ENCODE data around the gene DPCD. TPM values are rescaled to one million over a fixed set of nuclear protein-coding genes. Genes with fewer than 3 reads are reported as not detected.

Gene DPCD
- total RNA-seq, 4 donors from 2014 or later: 8.2 to 15.7 (median 13.5) TPM; not detected in 1

GRCh38 chr10:101623528-101623927, 35.4 kb downstream of the DPCD start:
- Histone ChIP-seq H3K4me3 (no peak overlapping the region), H3K27ac (no peak overlapping the region), H3K9me3 (no peaks in the 10 kb centered on the region), H3K27me3 (no peaks in the 10 kb centered on the region), H3K36me3 (peaks cover 0 to 18% (median 5%) of the 10 kb centered on the region in 4 donors), H3K4me1 (no peaks in the 10 kb centered on the region)
- WGBS, 2 donors (ENCODE audit: low coverage in 1 of 2): 81 to 100% methylated on average over 1 of the region's 1 CpG
- in situ Hi-C loops (cut with MboI; ENCODE audit: low pct_ligation_motif_present in 1 of 4, low pct_unique_long_range_greater_than_20kb in 1 of 4, low sequenced_read_pairs in 3 of 4): no loop called here
- DNase-seq: no peak
- TF ChIP-seq POLR2A (IDR thresholded peaks at IDR 0.05) (no peak), POLR2AphosphoS5 (IDR thresholded peaks at IDR 0.05) (no peak), EP300 (IDR thresholded peaks at IDR 0.05; ENCODE audit: low read depth) (no peak), CTCF (IDR thresholded peaks at IDR 0.05) (no peak)
- intact Hi-C loops (cut with DNase I; ENCODE audit: low total_unique reads): no loop called here

GRCh38 chr10:101624526-101625102, 36.5 kb downstream of the DPCD start:
- Histone ChIP-seq H3K4me3 (no peak overlapping the region), H3K27ac (no peak overlapping the region), H3K4me1 (no peaks in the 10 kb centered on the region), H3K36me3 (peaks cover 0 to 18% (median 5%) of the 10 kb centered on the region in 4 donors), H3K27me3 (no peaks in the 10 kb centered on the region), H3K9me3 (no peaks in the 10 kb centered on the region)
- WGBS, 2 donors (ENCODE audit: low coverage in 1 of 2): 94% methylated on average over 4 of the region's 4 CpGs; no CpG with 5 or more reads in 1 of the 2 donors
- intact Hi-C loops (cut with DNase I; ENCODE audit: low total_unique reads): no loop called here
- TF ChIP-seq POLR2AphosphoS5 (IDR thresholded peaks at IDR 0.05) (no peak), POLR2A (IDR thresholded peaks at IDR 0.05) (no peak), EP300 (IDR thresholded peaks at IDR 0.05; ENCODE audit: low read depth) (no peak), CTCF (IDR thresholded peaks at IDR 0.05) (no peak)
- no peak for DNase-seq
- in situ Hi-C loops (cut with MboI; ENCODE audit: low pct_ligation_motif_present in 1 of 4, low pct_unique_long_range_greater_than_20kb in 1 of 4, low sequenced_read_pairs in 3 of 4): no loop called here

- 67 to 79% methylated on average over 1 of the region's 1 CpG for WGBS, 2 donors (ENCODE audit: low coverage in 1 of 2)
- in situ Hi-C loops (cut with MboI; ENCODE audit: low pct_ligation_motif_present in 1 of 4, low pct_unique_long_range_greater_than_20kb in 1 of 4, low sequenced_read_pairs in 3 of 4): no loop called here
- no peak overlapping the region for H3K4me3 ChIP-seq
These were observed 37.8 kb downstream of the DPCD start for GRCh38 chr10:101625821-101626412.

More at GRCh38 chr10:101625821-101626412, 37.8 kb downstream of the DPCD start:
- DNase-seq: no peak
- no peak overlapping the region for H3K27ac ChIP-seq
- intact Hi-C loops (cut with DNase I; ENCODE audit: low total_unique reads): no loop called here
- TF ChIP-seq CTCF (IDR thresholded peaks at IDR 0.05) (no peak), POLR2AphosphoS5 (IDR thresholded peaks at IDR 0.05) (no peak), EP300 (IDR thresholded peaks at IDR 0.05; ENCODE audit: low read depth) (no peak), POLR2A (IDR thresholded peaks at IDR 0.05) (no peak)
- H3K4me1 ChIP-seq: no peaks in the 10 kb centered on the region
- H3K9me3 ChIP-seq: no peaks in the 10 kb centered on the region
- H3K36me3 ChIP-seq: peaks cover 0 to 18% (median 5%) of the 10 kb centered on the region in 4 donors
- no peaks in the 10 kb centered on the region for H3K27me3 ChIP-seq
